GM23338 (cell line): ENCODE measurements around the gene RAN. TPM values are rescaled to one million over a fixed set of nuclear protein-coding genes. Genes with fewer than 3 reads are reported as not detected.

Experiments used
- CREB1 ChIP-seq: fragments of 250-450 bp; sonication (Bioruptor Pico); IDR thresholded peaks from 2 replicates; pipeline ENCODE4 v1.5.0; 2020; ENCODE audit warnings: low read depth, mild to moderate bottlenecking, moderate library complexity
- EZH2 ChIP-seq: fragments of 200-600 bp; sonication (generic); IDR thresholded peaks from one replicate; pipeline ENCODE4 v1.8.0; 2017; ENCODE audit warnings: antibody characterized with exemption, mild to moderate bottlenecking, low read depth; ENCODE audit not compliant: unreplicated experiment
- JUNB ChIP-seq: IDR thresholded peaks from one replicate; pipeline ENCODE4 v1.6.1; 2016; ENCODE audit warnings: antibody characterized with exemption; ENCODE audit not compliant: unreplicated experiment
- NANOG ChIP-seq: IDR thresholded peaks from 2 replicates; pipeline ENCODE4 v1.6.1; 2016; ENCODE audit warnings: antibody characterized with exemption, borderline replicate concordance
- POLR2AphosphoS5 ChIP-seq: IDR thresholded peaks from 2 replicates; pipeline ENCODE4 v1.6.1; 2016; ENCODE audit warnings: antibody characterized with exemption, low read depth
- REST ChIP-seq: IDR thresholded peaks from one replicate; pipeline ENCODE4 v1.6.1; 2018; ENCODE audit warnings: antibody characterized with exemption; ENCODE audit not compliant: unreplicated experiment
- STAT1 ChIP-seq: IDR thresholded peaks from one replicate; pipeline ENCODE4 v1.6.1; 2016; ENCODE audit warnings: antibody characterized with exemption; ENCODE audit not compliant: unreplicated experiment
- ZNF114 ChIP-seq: fragments of 250-450 bp; sonication (Bioruptor Pico); IDR thresholded peaks from 2 replicates; pipeline ENCODE4 v1.5.0; 2020; ENCODE audit warnings: mild to moderate bottlenecking, moderate library complexity
- ZNF331 ChIP-seq: fragments of 250-450 bp; sonication (Bioruptor Pico); IDR thresholded peaks from 2 replicates; pipeline ENCODE4 v1.5.0; 2020; ENCODE audit warnings: low read depth, mild to moderate bottlenecking, moderate library complexity
- ZNF462 ChIP-seq: fragments of 250-450 bp; sonication (Bioruptor Pico); IDR thresholded peaks from 2 replicates; pipeline ENCODE4 v1.5.0; 2020; ENCODE audit warnings: mild to moderate bottlenecking, moderate library complexity
- polyA plus RNA-seq: library from polyadenylated mRNA; unstranded; fragments of >200 nt; fragmentation: Nextera tagmentation; extraction: Ambion mirVana; gene quantifications from 2 replicates; pipeline ENCODE4 v1.2.1, GENCODE V29; 2016
- total RNA-seq: library from RNA; depleted of rRNA; stranded (reverse); fragments of >200 nt; shearing (Covaris generic); gene quantifications from 2 replicates; pipeline ENCODE4 v1.2.3, GENCODE V29; 2014

The RAN gene
- total and polyA plus RNA-seq, 2 experiments from 2014 or later, result 976 to 2,289 TPM

GRCh38 chr12:130835436-130835835, 36.4 kb upstream of the RAN start (continued):
- TF ChIP-seq ZNF462 (CRISPR knock-in tag) (no peak), EZH2 (no peak), REST (no peak), ZNF331 (CRISPR knock-in tag) (no peak), JUNB (no peak), ZNF114 (CRISPR knock-in tag) (no peak), STAT1 (no peak), NANOG (no peak), POLR2AphosphoS5 (no peak), CREB1 (CRISPR knock-in tag) (no peak)
